Activated CD4-positive, alpha-beta T cell treated with anti-CD3 and anti-CD28 coated beads, Interleukin-2, amount 50 U/mL, for 48 hours (primary cell): ENCODE measurements around the gene CLEC16A.

Source experiments
- DNase-seq, 2 experiments: peaks; one replicate each; pipeline ENCODE4 v3.0.0-alpha.2; 2020

CLEC16A gene

GRCh38 chr16:11104168-11105037, 160.0 kb downstream of the CLEC16A start:
- DNase-seq: no peak

- DNase-seq: peak; percentile 42 to 59
Measured at GRCh38 chr16:11105038-11105903, 160.9 kb downstream of the CLEC16A start.

GRCh38 chr16:11106726-11107125, 162.4 kb downstream of the CLEC16A start:
- no peak for DNase-seq

GRCh38 chr16:11107780-11108465, 163.6 kb downstream of the CLEC16A start:
- no peak for DNase-seq

GRCh38 chr16:11108466-11108805, 164.1 kb downstream of the CLEC16A start:
- DNase-seq: no peak

GRCh38 chr16:11109566-11109965, 165.2 kb downstream of the CLEC16A start:
- no peak for DNase-seq

GRCh38 chr16:11111150-11111549, 166.8 kb downstream of the CLEC16A start:
- DNase-seq: no peak

- DNase-seq: no peak
Measured at GRCh38 chr16:11111856-11112634, 167.7 kb downstream of the CLEC16A start.

- DNase-seq: peak in 1 of 2 experiments; percentile 35
Measured at GRCh38 chr16:11112723-11113348, 168.5 kb downstream of the CLEC16A start.

- DNase-seq: peak in 1 of 2 experiments; percentile 66
Measured at GRCh38 chr16:11114366-11115164, 170.2 kb downstream of the CLEC16A start.

- DNase-seq: no peak
Measured at GRCh38 chr16:11117576-11118211, 173.3 kb downstream of the CLEC16A start.

- no peak for DNase-seq
Measured at GRCh38 chr16:11118479-11118878, 174.1 kb downstream of the CLEC16A start.

GRCh38 chr16:11121083-11121608, 176.8 kb downstream of the CLEC16A start:
- DNase-seq: no peak

GRCh38 chr16:11121914-11122692, 177.7 kb downstream of the CLEC16A start:
- DNase-seq: no peak

GRCh38 chr16:11123666-11124065, 179.3 kb downstream of the CLEC16A start:
- no peak for DNase-seq

GRCh38 chr16:11125936-11126335, 181.6 kb downstream of the CLEC16A start:
- no peak for DNase-seq

GRCh38 chr16:11126399-11127054, 182.2 kb downstream of the CLEC16A start:
- no peak for DNase-seq

- DNase-seq: no peak
Measured at GRCh38 chr16:11127610-11128195, 183.3 kb downstream of the CLEC16A start.
